Heart right ventricle (tissue), 16 donors: ENCODE measurements around the gene VAPB. TPM values are rescaled to one million over a fixed set of nuclear protein-coding genes. Genes with fewer than 3 reads are reported as not detected.

Experiments
- ATAC-seq, 8 donors: fragments of 200-7000 bp; cut with Tn5 transposase; one replicate each; pipeline ENCODE4 v1.9.1; 2020; ENCODE audit warnings: mild to moderate bottlenecking in 8 of 8, moderate library complexity in 8 of 8, moderate number of reproducible peaks in 1 of 8
- DNase-seq, 2 donors: peaks; one replicate each; pipeline ENCODE4 v3.0.0-alpha.2; 2020
- H3K27ac ChIP-seq, 10 donors: fragments of 200-600 bp; sonication (generic) in 2 of 10; one replicate each; pipeline versions ENCODE4 v1.5.0 to v1.8.0; 2020 to 2022; ENCODE audit warnings: mild to moderate bottlenecking in 3 of 10
- H3K27me3 ChIP-seq, 7 donors: fragments of 200-600 bp; one replicate each; pipeline ENCODE4 v1.8.0; 2021 to 2022; ENCODE audit warnings: mild to moderate bottlenecking in 2 of 7
- H3K36me3 ChIP-seq, 9 donors: fragments of 200-600 bp; sonication (generic) in 1 of 9; one replicate each; pipeline versions ENCODE4 v1.5.0 to v1.8.0; 2020 to 2022; ENCODE audit warnings: mild to moderate bottlenecking in 2 of 9
- H3K4me1 ChIP-seq, 9 donors: fragments of 200-600 bp; sonication (generic) in 1 of 9; one replicate each; pipeline versions ENCODE4 v1.5.0 to v1.8.0; 2020 to 2022; ENCODE audit warnings: mild to moderate bottlenecking in 4 of 9
- H3K4me3 ChIP-seq, 10 donors: fragments of 200-600 bp; sonication (generic) in 2 of 10; one replicate each; pipeline versions ENCODE4 v1.5.0 to v1.8.0; 2020 to 2022; ENCODE audit warnings: mild to moderate bottlenecking in 7 of 10, moderate library complexity in 2 of 10
- H3K9me3 ChIP-seq, 11 donors: fragments of 200-600 bp in 10 of 11; sonication (generic) in 2 of 11; one replicate each; pipeline versions ENCODE4 v1.5.0 to v1.8.0; 2013 to 2022; ENCODE audit warnings: mild to moderate bottlenecking in 2 of 11, control low read depth in 1 of 11, moderate library complexity in 1 of 11
- CTCF ChIP-seq, 9 donors: fragments of 200-600 bp; sonication (generic) in 2 of 9; IDR thresholded peaks; one replicate each; pipeline versions ENCODE4 v1.5.0 to v1.8.0; 2021 to 2022; ENCODE audit warnings: antibody characterized with exemption in 9 of 9, mild to moderate bottlenecking in 5 of 9, moderate library complexity in 1 of 9
- WGBS, 2 donors: extraction: QIAGEN DNeasy Blood & Tissue Kit; methylation state at CpG; one replicate each; pipeline ENCODE4 v1.1.7; 2013; ENCODE audit warnings: inconsistent platforms in 1 of 2; 5-methylcytosine and 5-hydroxymethylcytosine counted together
- intact Hi-C, 10 donors: fragments of 100-400 bp; cut with DNase I; formaldehyde crosslinking; loops; one replicate each; pipeline versions ENCODE4 v1.11.1 to v1.14.2; 2022
- polyA plus RNA-seq, 2 donors: library from polyadenylated mRNA; stranded (reverse); fragments of 200-250 nt; gene quantifications; one replicate each; pipeline ENCODE4 v1.2.3, GENCODE V29; 2013
- total RNA-seq, 10 donors: library from RNA; stranded (reverse); fragmentation: NEBNext Ultra II Directional in 3 of 10; extraction: Animal tissue kit (Norgen Biotek cat#: 25700) in 3 of 10; gene quantifications; one replicate each; pipeline versions ENCODE4 v1.2.1 to v1.2.4, GENCODE V29; 2021 to 2023
- donor health status: Arrhythmogenic right ventricular cardiomyopathy.
- donor health status: ischemic (EF 13 %, LVEDD 7.1; RV severe dilation, severe dysfunction).
- donor health status: healthy with polysubstance abuse.
- donor health status: DM: no; HTN: yes; CAD: no.
- donor health status: DM: no; HTN: no; CAD: no.
- donor health status: ischemic (EF 25% LVEDD 6.9; RV normal size, moderate dysfunction).
- donor health status: ischemic (EF 25% LVEDD 5.7; RV mildly dilated, moderate dysfunction).
- donor health status: healthy.
- donor health status: DM: yes; HTN: yes; CAD: no.
- donor health status: Ischemic cardiomyopathy.
- donor health status: ischemic (EF 35%, LVEDD 5.7; RV mildly dilated, moderate dysfunction).
- donor health status: nonischemic (EF 11% LVEDD 7.7; RV severe dilation, severe dysfunction).
- donor health status: DM: yes; HTN: yes; CAD: no.
- donor health status: PGD.
- donor health status: ischemic (EF 29% LVEDD 5.4; RV normal size, mild dysfunction).
- donor health status: nonischemic (EF 23%, LVEDD 6.1; RV moderate dilation, normal function).

VAPB gene
- total and polyA plus RNA-seq, 12 donors = 20.8 to 89.9 (median 69.8) TPM

GRCh38 chr20:58500256-58500655 lies 111.2 kb downstream of the VAPB start:
- H3K4me3 ChIP-seq = no peak overlapping the region
- no peak overlapping the region for H3K27ac ChIP-seq
- no peaks in the 10 kb centered on the region for H3K27me3 ChIP-seq
- intact Hi-C loops = no loop called here
- ATAC-seq (no peak), DNase-seq (no peak)
- H3K36me3 ChIP-seq = no peaks in the 10 kb centered on the region
- WGBS, 2 donors = 89 to 93% methylated on average over 7 of the region's 7 CpGs
- H3K9me3 ChIP-seq = peaks cover 0 to 43% (median 19%) of the 10 kb centered on the region in 11 donors
- TF ChIP-seq CTCF (IDR thresholded peaks at IDR 0.05) = no peak
- no peaks in the 10 kb centered on the region for H3K4me1 ChIP-seq

Other genes starting within 250 kb of the VAPB start
- gene ANKRD60, start 160.6 kb upstream of the VAPB start, total RNA-seq = not detected
- not detected for gene ANKRD60, start 160.6 kb upstream of the VAPB start, polyA plus RNA-seq
- 1 to 10 TPM; 5.6 to 8.5 (median 7.1) TPM for gene RAB22A, start 79.5 kb upstream of the VAPB start, total RNA-seq
- 1 to 10 TPM; 4.2 to 4.3 TPM for gene RAB22A, start 79.5 kb upstream of the VAPB start, polyA plus RNA-seq
- 1 to 10 TPM in 6 of 10 donors, under 1 TPM in 3, not detected in 1; 0.08 to 1.8 (median 1.1) TPM for gene APCDD1L, start 126.2 kb downstream of the VAPB start, total RNA-seq
- under 1 TPM in 1 of 2 donors, not detected in 1; 0.25 TPM for gene APCDD1L, start 126.2 kb downstream of the VAPB start, polyA plus RNA-seq